T-helper 1 cell (primary cell): ENCODE measurements around the gene ABCG1.

ENCODE experiments used
- DNase-seq, 5 donors: peaks; one replicate each; pipeline ENCODE4 v3.0.0-alpha.2; 2012 to 2020

ABCG1 gene

GRCh38 chr21:42308914-42309752 is 90.2 kb downstream of the ABCG1 start:
- DNase-seq, result no peak

- peak; percentile 36 to 65 (median 51) for DNase-seq
Measured at GRCh38 chr21:42309753-42310213, 90.8 kb downstream of the ABCG1 start.

DNA sequence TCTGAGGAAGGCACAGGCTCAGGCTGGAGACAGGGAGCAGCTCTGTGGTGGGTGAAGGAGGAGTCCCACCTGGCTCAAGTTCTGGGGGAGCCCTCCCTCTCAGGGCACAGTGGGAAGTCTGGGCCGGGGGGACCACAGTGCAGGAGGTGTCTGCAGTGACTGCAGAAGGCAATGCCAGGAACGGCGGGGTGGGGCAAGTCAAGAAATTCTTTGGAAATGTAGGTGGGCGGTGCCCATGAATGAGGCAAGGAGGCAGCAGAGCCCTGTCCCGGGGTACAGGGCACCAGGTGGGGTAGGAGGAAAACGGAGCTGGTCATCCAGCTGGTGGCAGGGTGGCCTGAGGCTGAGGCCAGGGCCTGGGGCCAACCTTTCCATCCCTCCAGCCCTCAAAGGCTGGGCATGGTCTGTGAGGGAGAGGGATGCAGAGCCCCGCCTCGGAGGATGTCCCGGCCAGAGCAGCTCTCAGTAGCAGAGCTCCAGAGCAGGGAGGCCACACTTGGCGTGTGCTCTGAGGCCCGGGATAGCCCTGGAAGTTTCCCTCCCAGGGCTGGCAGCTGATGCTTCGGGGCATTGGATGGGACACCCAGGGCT is 91.6 kb downstream of the ABCG1 start:
- DNase-seq, result peak in 1 of 5 donors; percentile 4

GRCh38 chr21:42311160-42311559 is 92.2 kb downstream of the ABCG1 start:
- no peak for DNase-seq

- DNase-seq, result no peak
Measured at GRCh38 chr21:42311816-42312625, 93.1 kb downstream of the ABCG1 start.

GRCh38 chr21:42312626-42313104 is 93.7 kb downstream of the ABCG1 start:
- no peak for DNase-seq

DNA sequence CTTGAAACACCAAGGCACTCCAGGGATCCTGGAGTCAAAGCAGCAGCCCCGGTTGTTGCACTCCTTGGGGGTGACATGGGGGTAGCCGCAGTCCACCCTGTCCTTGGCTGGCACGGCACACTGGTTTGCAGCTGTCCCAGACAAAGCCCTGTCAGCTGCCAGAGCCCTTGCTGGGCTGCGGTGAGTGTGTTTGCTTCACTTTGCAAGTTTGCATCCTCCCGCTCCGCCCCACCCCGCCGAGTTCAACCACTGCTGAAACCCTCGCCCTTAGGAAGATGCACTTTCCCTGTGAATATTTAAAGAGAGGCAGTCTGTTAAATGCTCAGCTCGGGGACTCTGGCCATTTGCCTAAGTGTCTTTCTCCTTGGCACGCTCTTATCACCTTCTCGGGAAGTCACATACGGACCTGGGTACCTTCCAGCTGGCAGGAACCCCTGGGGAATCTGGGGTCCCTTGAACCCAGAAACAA is 94.6 kb downstream of the ABCG1 start:
- no peak for DNase-seq

- no peak for DNase-seq
Measured at GRCh38 chr21:42314616-42315295, 95.8 kb downstream of the ABCG1 start.

- DNase-seq, result no peak
Measured at GRCh38 chr21:42315296-42315891, 96.5 kb downstream of the ABCG1 start, which contains the start of gene TFF3. Gene TFF3 (minus strand): TSS chr21:42315409. CDS start chr21:42315374, 35 bp downstream.

GRCh38 chr21:42316891-42317290 is 98.0 kb downstream of the ABCG1 start:
- no peak for DNase-seq

GRCh38 chr21:42317341-42317741 is 98.4 kb downstream of the ABCG1 start:
- DNase-seq, result no peak

- no peak for DNase-seq
Measured at GRCh38 chr21:42317826-42318746, 99.1 kb downstream of the ABCG1 start.

- no peak for DNase-seq
Measured at GRCh38 chr21:42319376-42319775, 100.4 kb downstream of the ABCG1 start.

- no peak for DNase-seq
Measured at GRCh38 chr21:42319851-42320572, 101.1 kb downstream of the ABCG1 start.

GRCh38 chr21:42320791-42321190 is 101.9 kb downstream of the ABCG1 start:
- no peak for DNase-seq

- no peak for DNase-seq
Measured at GRCh38 chr21:42321231-42321630, 102.3 kb downstream of the ABCG1 start.

DNA sequence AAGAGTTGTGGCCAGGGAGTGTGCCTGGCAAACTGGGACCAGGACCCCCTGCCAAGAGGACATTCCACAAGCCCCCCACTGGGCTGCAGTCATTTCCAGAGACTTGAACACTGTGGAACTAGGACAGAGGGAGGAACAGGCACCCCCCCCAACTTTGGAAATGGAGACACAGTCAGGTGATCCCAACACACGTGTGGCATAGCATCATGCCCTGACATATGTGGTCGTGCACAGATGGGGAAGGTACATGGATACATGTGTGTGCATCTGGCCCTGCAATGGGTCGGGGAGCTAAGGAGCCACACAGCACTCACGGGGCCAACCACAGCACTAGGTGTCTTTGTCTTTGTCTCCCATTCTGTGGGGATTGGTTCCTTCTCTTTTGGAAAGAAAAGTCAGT is 102.9 kb downstream of the ABCG1 start:
- DNase-seq, result no peak

DNA sequence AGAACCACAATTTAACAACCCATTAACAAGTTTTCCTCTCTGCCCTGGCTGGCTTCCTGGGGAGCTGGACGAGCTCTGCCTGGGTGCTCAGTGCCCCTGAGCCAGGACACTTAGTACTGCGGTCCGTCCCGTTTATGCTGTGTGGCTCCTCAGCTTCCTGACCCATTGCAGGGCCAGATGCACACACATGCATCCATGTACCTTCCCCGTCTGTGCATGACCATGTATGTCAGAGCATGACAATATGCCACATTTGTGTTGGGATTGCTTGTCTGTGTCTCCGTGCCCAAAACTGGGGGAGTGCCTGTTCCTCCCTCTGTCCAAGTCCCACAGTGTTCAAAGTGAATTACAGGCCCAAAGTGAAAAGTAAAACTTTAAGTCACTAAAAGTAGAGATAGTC is 106.0 kb downstream of the ABCG1 start:
- no peak for DNase-seq

GRCh38 chr21:42330380-42331371 is 111.7 kb downstream of the ABCG1 start:
- DNase-seq, result no peak
